ENCODE data around the gene LRMDA.

GRCh38 chr10:76298329-76298728, 866.9 kb downstream of the LRMDA start:
- TF ChIP-seq ZFP36 (IDR thresholded peaks at IDR 0.05; ENCODE audit: borderline replicate concordance, partially characterized antibody) (no peak), RAD21 (conservative IDR thresholded peaks at IDR 0.05 in 1 of 2, IDR thresholded peaks at IDR 0.05 in 1 of 2) (no peak), POLR2AphosphoS2 (conservative IDR thresholded peaks at IDR 0.05; ENCODE audit: low read length) (no peak), CTCF (IDR thresholded peaks at IDR 0.05) (no peak), POLR2A (IDR thresholded peaks at IDR 0.05; ENCODE audit: low read length) (no peak), REST (IDR thresholded peaks at IDR 0.05) (no peak), HEYL (CRISPR knock-in tag; IDR thresholded peaks at IDR 0.05) (no peak), MAX (IDR thresholded peaks at IDR 0.05) (no peak), CHD2 (IDR thresholded peaks at IDR 0.05; ENCODE audit: low read length, partially characterized antibody) (no peak), MAFK (IDR thresholded peaks at IDR 0.05; ENCODE audit: partially characterized antibody) (no peak)

Data from A549 (cell line).